Neuronal stem cell (in vitro differentiated cells): ENCODE results near the gene TMEM38B.
A peak's percentile ranks its signal among the peaks of the same experiment; 100 is the strongest.

Experiments
- DNase-seq: peaks from one replicate; pipeline ENCODE4 v3.0.0-alpha.2; 2013; ENCODE audit warnings: low spot score
- H2AFZ ChIP-seq: one replicate; pipeline ENCODE4 v1.6.1; 2013; ENCODE audit warnings: mild to moderate bottlenecking, low read length, inconsistent platforms
- H2AK5ac ChIP-seq: 2 replicates; pipeline ENCODE4 v1.6.1; 2013; ENCODE audit warnings: low read depth, mild to moderate bottlenecking, inconsistent platforms, low read length, moderate library complexity, mixed read lengths
- H2BK120ac ChIP-seq: 2 replicates; pipeline ENCODE4 v1.6.1; 2013; ENCODE audit warnings: low read depth, mild to moderate bottlenecking, inconsistent platforms, low read length, moderate library complexity, mixed read lengths
- H2BK12ac ChIP-seq: one replicate; pipeline ENCODE4 v1.6.1; 2013; ENCODE audit warnings: low read length, inconsistent platforms
- H2BK15ac ChIP-seq: 2 replicates; pipeline ENCODE4 v1.6.1; 2013; ENCODE audit warnings: mild to moderate bottlenecking, low read length, inconsistent platforms, mixed read lengths
- H2BK5ac ChIP-seq: one replicate; pipeline ENCODE4 v1.6.1; 2013; ENCODE audit warnings: inconsistent platforms, mild to moderate bottlenecking, low read length, moderate library complexity
- H3K14ac ChIP-seq: one replicate; pipeline ENCODE4 v1.6.1; 2013; ENCODE audit warnings: low read length, inconsistent platforms
- H3K18ac ChIP-seq: 2 replicates; pipeline ENCODE4 v1.6.1; 2013; ENCODE audit warnings: low read length, inconsistent platforms
- H3K23ac ChIP-seq: 2 replicates; pipeline ENCODE4 v1.6.1; 2013; ENCODE audit warnings: low read depth, mild to moderate bottlenecking, mixed read lengths, low read length, inconsistent platforms; ENCODE audit not compliant: poor library complexity
- H3K27ac ChIP-seq: replicated peaks from 3 replicates; pipeline ENCODE4 v1.5.1; 2013; ENCODE audit warnings: low read length, inconsistent platforms
- H3K27me3 ChIP-seq, 3 experiments: 2 replicates each; pipeline ENCODE4 v1.6.1; 2013; ENCODE audit warnings: low read length in 3 of 3, mild to moderate bottlenecking in 2 of 3, inconsistent platforms in 1 of 3, low read depth in 1 of 3, mixed read lengths in 1 of 3, moderate library complexity in 1 of 3; ENCODE audit not compliant: control insufficient read depth in 3 of 3, insufficient read depth in 3 of 3
- H3K36me3 ChIP-seq, 2 donors: replicated peaks in 1 of 2; 2 replicates each; pipeline ENCODE4 v1.6.1; 2013; ENCODE audit warnings: low read length in 2 of 2; ENCODE audit not compliant: control insufficient read depth in 2 of 2, insufficient read depth in 2 of 2
- H3K4ac ChIP-seq: 2 replicates; pipeline ENCODE4 v1.6.1; 2013; ENCODE audit warnings: inconsistent platforms, mild to moderate bottlenecking, low read length, moderate library complexity
- H3K4me1 ChIP-seq, 2 donors: 1 replicate in 1 of 2; 2 replicates in 1 of 2; pipeline ENCODE4 v1.6.1; 2013; ENCODE audit warnings: low read length in 2 of 2, low read depth in 1 of 2; ENCODE audit not compliant: control insufficient read depth in 2 of 2, insufficient read depth in 1 of 2
- H3K4me2 ChIP-seq: one replicate; pipeline ENCODE4 v1.6.1; 2013; ENCODE audit warnings: mild to moderate bottlenecking, low read length, inconsistent platforms; ENCODE audit not compliant: insufficient read depth, poor library complexity, severe bottlenecking
- H3K4me3 ChIP-seq, 2 donors: 2 replicates each; pipeline ENCODE4 v1.5.1; 2013; ENCODE audit warnings: low read length in 2 of 2, mild to moderate bottlenecking in 2 of 2, inconsistent platforms in 1 of 2, moderate library complexity in 1 of 2
- H3K79me1 ChIP-seq: one replicate; pipeline ENCODE4 v1.6.1; 2013; ENCODE audit warnings: low read depth, mild to moderate bottlenecking, inconsistent platforms, low read length, moderate library complexity
- H3K9ac ChIP-seq: one replicate; pipeline ENCODE4 v1.6.1; 2013; ENCODE audit warnings: mild to moderate bottlenecking, low read depth, low read length, inconsistent platforms; ENCODE audit not compliant: poor library complexity
- H3K9me3 ChIP-seq, 2 donors: replicated peaks in 1 of 2; 2 replicates each; pipeline versions ENCODE3 to v1.6.1; 2013; ENCODE audit warnings: low read length in 2 of 2, mild to moderate bottlenecking in 2 of 2, inconsistent platforms in 1 of 2, low read depth in 1 of 2, mixed read lengths in 1 of 2, moderate library complexity in 1 of 2; ENCODE audit not compliant: control insufficient read depth in 2 of 2, insufficient read depth in 1 of 2
- H4K8ac ChIP-seq: one replicate; pipeline ENCODE4 v1.6.1; 2013; ENCODE audit warnings: low read depth, mild to moderate bottlenecking, inconsistent platforms, low read length, moderate library complexity
- H4K91ac ChIP-seq: one replicate; pipeline ENCODE4 v1.6.1; 2013; ENCODE audit warnings: low read length, low read depth, mild to moderate bottlenecking, inconsistent platforms; ENCODE audit not compliant: poor library complexity
- WGBS, 2 donors: extraction: QIAGEN DNeasy Blood & Tissue Kit; methylation state at CpG; one replicate each; pipeline ENCODE4 v1.1.7; 2013; ENCODE audit warnings: missing lambda C conversion rate in 2 of 2, mixed read lengths in 1 of 2; ENCODE audit not compliant: insufficient read length in 2 of 2, insufficient replicate concordance in 1 of 2; ENCODE audit errors: extremely low coverage in 2 of 2; 5-methylcytosine and 5-hydroxymethylcytosine counted together

The TMEM38B gene

GRCh38 chr9:105662184-105663104 is 31.9 kb upstream of the TMEM38B start, which contains the start of gene TAL2:
Gene TAL2, plus strand, starts transcription at chr9:105662457. Its CDS starts 40 bp downstream, at chr9:105662497.
- H2AK5ac ChIP-seq: no peak within 1 kb of the TSS
- peaks cover 0 to under 1% (median 0%) of the 10 kb centered on the region in 3 experiments for H3K27me3 ChIP-seq
- WGBS, 2 donors: no CpG with 5 or more reads among the region's 12 CpGs

GRCh38 chr9:105663914-105664313 is 30.4 kb upstream of the TMEM38B start:
- Histone ChIP-seq H3K27me3 (no peaks in the 10 kb centered on the region), H3K79me1 (no peaks in the 10 kb centered on the region), H3K4me1 (peaks cover 2% of the 10 kb centered on the region in 2 donors), H3K4me3 (no peak overlapping the region), H3K14ac (no peak overlapping the region), H4K91ac (no peak overlapping the region), H2AFZ (no peak overlapping the region), H3K9me3 (peaks cover 0 to 2% of the 10 kb centered on the region in 2 donors), H3K4ac (no peak overlapping the region), H2BK5ac (no peak overlapping the region), H3K23ac (no peak overlapping the region), H3K4me2 (no peak overlapping the region), H2BK120ac (no peak overlapping the region), H3K27ac (no peak overlapping the region), H2BK12ac (no peak overlapping the region), H2AK5ac (no peak overlapping the region), H3K36me3 (peaks cover 0 to 2% of the 10 kb centered on the region in 2 donors), H2BK15ac (no peak overlapping the region), H4K8ac (no peak overlapping the region), H3K18ac (no peak overlapping the region), H3K9ac (no peak overlapping the region)
- no CpG with 5 or more reads among the region's 5 CpGs for WGBS, 2 donors
- no peak for DNase-seq

More at GRCh38 chr9:105662184-105663104, 31.9 kb upstream of the TMEM38B start, which contains the start of gene TAL2:
- H3K18ac ChIP-seq: no peak within 1 kb of the TSS
- H2BK15ac ChIP-seq: no peak within 1 kb of the TSS
- DNase-seq: no peak
- peaks cover 0 to 2% of the 10 kb centered on the region in 2 donors for H3K36me3 ChIP-seq
- no peak within 1 kb of the TSS for H2AFZ ChIP-seq
- peaks cover 4 to 6% of the 10 kb centered on the region in 2 donors for H3K4me1 ChIP-seq
- H3K27ac ChIP-seq: no peak within 1 kb of the TSS
- H2BK12ac ChIP-seq: no peak within 1 kb of the TSS
- no peak within 1 kb of the TSS for H3K4me2 ChIP-seq
- no peak within 1 kb of the TSS for H3K9ac ChIP-seq
- no peak within 1 kb of the TSS for H4K8ac ChIP-seq
- H3K9me3 ChIP-seq: peaks cover 0 to 2% of the 10 kb centered on the region in 2 donors
- H3K4ac ChIP-seq: no peak within 1 kb of the TSS
- H3K79me1 ChIP-seq: no peaks in the 10 kb centered on the region
- no peak within 1 kb of the TSS for H3K4me3 ChIP-seq
- no peak within 1 kb of the TSS for H2BK5ac ChIP-seq
- no peak within 1 kb of the TSS for H2BK120ac ChIP-seq
- no peak within 1 kb of the TSS for H3K14ac ChIP-seq
- no peak within 1 kb of the TSS for H3K23ac ChIP-seq
- H4K91ac ChIP-seq: no peak within 1 kb of the TSS

DNA sequence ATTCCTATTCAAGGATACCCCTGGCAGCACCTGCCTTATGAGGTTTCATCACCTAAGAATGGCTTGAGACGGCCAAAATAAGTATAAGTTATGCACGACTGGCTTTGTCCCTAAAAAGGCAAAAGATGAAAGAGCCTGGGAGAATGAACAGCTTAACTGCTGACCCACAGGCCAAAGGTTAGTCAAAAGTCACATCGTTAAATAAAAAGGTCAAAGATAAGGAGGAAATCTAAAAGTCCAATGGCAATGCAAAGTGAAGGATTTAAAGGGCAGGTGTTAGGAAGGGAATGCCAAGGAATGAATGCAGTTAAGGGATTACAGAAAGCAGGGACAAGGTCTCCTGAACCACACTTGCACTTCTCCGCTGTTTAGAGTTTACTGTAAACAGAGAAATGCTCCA is 26.5 kb upstream of the TMEM38B start:
- whole genome bisulfite sequencing, 2 donors: no CpG with 5 or more reads among the region's 4 CpGs
- H2AFZ ChIP-seq: no peak overlapping the region
- peaks cover 2 to 13% of the 10 kb centered on the region in 2 donors for H3K4me1 ChIP-seq
- no peaks in the 10 kb centered on the region for H3K36me3 ChIP-seq
- no peak overlapping the region for H3K18ac ChIP-seq
- H3K23ac ChIP-seq: no peak overlapping the region
- H2BK12ac ChIP-seq: no peak overlapping the region
- no peak overlapping the region for H3K9ac ChIP-seq
- no peak overlapping the region for H4K8ac ChIP-seq
- peaks cover 0 to 3% (median 0%) of the 10 kb centered on the region in 3 experiments for H3K27me3 ChIP-seq
- no peak overlapping the region for H3K4me2 ChIP-seq
- peak; percentile 67 for DNase-seq
- no peak overlapping the region for H2AK5ac ChIP-seq
- no peak overlapping the region for H3K14ac ChIP-seq
- no peaks in the 10 kb centered on the region for H3K79me1 ChIP-seq
- no peak overlapping the region for H3K4me3 ChIP-seq
- H4K91ac ChIP-seq: no peak overlapping the region
- H3K9me3 ChIP-seq: no peaks in the 10 kb centered on the region
- H2BK15ac ChIP-seq: no peak overlapping the region
- no peak overlapping the region for H3K4ac ChIP-seq
- no peak overlapping the region for H2BK120ac ChIP-seq
- H2BK5ac ChIP-seq: no peak overlapping the region
- H3K27ac ChIP-seq: no peak overlapping the region

- H4K91ac ChIP-seq: no peak overlapping the region
- H2AK5ac ChIP-seq: no peak overlapping the region
- no peak overlapping the region for H2BK120ac ChIP-seq
- H3K18ac ChIP-seq: no peak overlapping the region
- H3K79me1 ChIP-seq: no peaks in the 10 kb centered on the region
- H4K8ac ChIP-seq: no peak overlapping the region
- no peak overlapping the region for H3K4me3 ChIP-seq
- H3K23ac ChIP-seq: no peak overlapping the region
- H3K4me1 ChIP-seq: peaks cover 2 to 18% of the 10 kb centered on the region in 2 donors
- no peaks in the 10 kb centered on the region for H3K9me3 ChIP-seq
- H2BK5ac ChIP-seq: no peak overlapping the region
- H2BK15ac ChIP-seq: no peak overlapping the region
- DNase-seq: no peak
- no peaks in the 10 kb centered on the region for H3K36me3 ChIP-seq
- H3K4ac ChIP-seq: no peak overlapping the region
- no peak overlapping the region for H3K27ac ChIP-seq
- H2BK12ac ChIP-seq: no peak overlapping the region
- no peak overlapping the region for H3K9ac ChIP-seq
- peaks cover 0 to 3% (median 2%) of the 10 kb centered on the region in 3 experiments for H3K27me3 ChIP-seq
- no peak overlapping the region for H2AFZ ChIP-seq
- H3K14ac ChIP-seq: no peak overlapping the region
- no peak overlapping the region for H3K4me2 ChIP-seq
- no CpG with 5 or more reads among the region's 3 CpGs for WGBS, 2 donors
These were observed 24.0 kb upstream of the TMEM38B start for GRCh38 chr9:105670315-105670714.
